Fibroblast of lung (primary cell): ENCODE measurements around the gene ABHD16B. TPM values are rescaled to one million over a fixed set of nuclear protein-coding genes. Genes with fewer than 3 reads are reported as not detected.

Source experiments
- DNase-seq, 2 donors: peaks; one replicate each; pipeline versions ENCODE4 v3.0.0 to v3.0.0-alpha.2; 2010; ENCODE audit warnings: low read depth in 2 of 2
- H2AFZ ChIP-seq: 2 replicates; pipeline ENCODE4 v1.5.1; 2012; ENCODE audit warnings: low read length, control low read depth, inconsistent platforms
- H3K27ac ChIP-seq: 2 replicates; pipeline ENCODE4 v1.5.1; 2011; ENCODE audit warnings: low read length, control low read depth; ENCODE audit not compliant: insufficient read depth
- H3K27me3 ChIP-seq: 2 replicates; pipeline ENCODE4 v1.5.1; 2011; ENCODE audit warnings: mild to moderate bottlenecking, low read length; ENCODE audit not compliant: control insufficient read depth, insufficient read depth
- H3K36me3 ChIP-seq: 2 replicates; pipeline ENCODE4 v1.5.1; 2011; ENCODE audit warnings: low read length; ENCODE audit not compliant: control insufficient read depth, insufficient read depth
- H3K4me1 ChIP-seq: 2 replicates; pipeline ENCODE4 v1.5.1; 2011; ENCODE audit warnings: low read length; ENCODE audit not compliant: control insufficient read depth, insufficient read depth; ENCODE audit errors: extremely low read depth
- H3K4me2 ChIP-seq: 2 replicates; pipeline ENCODE4 v1.5.1; 2011; ENCODE audit warnings: low read length, control low read depth; ENCODE audit not compliant: insufficient read depth; ENCODE audit errors: extremely low read depth
- H3K4me3 ChIP-seq, 4 experiments: fragments of 200-600 bp in 1 of 4; sonication (generic) in 1 of 4; replicated peaks in 1 of 4; 2 replicates each; pipeline ENCODE4 v1.5.1; 2011 to 2016; ENCODE audit warnings: low read length in 4 of 4, low read depth in 3 of 4, mild to moderate bottlenecking in 3 of 4, control low read depth in 2 of 4, inconsistent platforms in 1 of 4, mixed read lengths in 1 of 4; ENCODE audit not compliant: insufficient read depth in 1 of 4; ENCODE audit errors: control extremely low read depth in 1 of 4
- H3K79me2 ChIP-seq: 2 replicates; pipeline ENCODE4 v1.5.1; 2012; ENCODE audit warnings: mild to moderate bottlenecking, low read length, inconsistent platforms; ENCODE audit not compliant: control insufficient read depth, insufficient read depth
- H3K9ac ChIP-seq: 2 replicates; pipeline ENCODE4 v1.5.1; 2011; ENCODE audit warnings: mild to moderate bottlenecking, low read length, control low read depth; ENCODE audit not compliant: insufficient read depth
- H3K9me3 ChIP-seq: 2 replicates; pipeline ENCODE4 v1.5.1; 2012; ENCODE audit warnings: low read depth, low read length; ENCODE audit not compliant: control insufficient read depth, insufficient read depth
- H4K20me1 ChIP-seq: 2 replicates; pipeline ENCODE4 v1.5.1; 2011; ENCODE audit warnings: low read length; ENCODE audit not compliant: control insufficient read depth, insufficient read depth; ENCODE audit errors: extremely low read depth
- EZH2 ChIP-seq: IDR thresholded peaks from 2 replicates; pipeline ENCODE4 v1.5.1; 2012; ENCODE audit warnings: low read length, control low read depth, mild to moderate bottlenecking; ENCODE audit errors: missing control alignments
- polyA plus RNA-seq, 2 donors: library from polyadenylated mRNA; depleted of rRNA in 1 of 2; stranded (reverse) in 1 of 2; unstranded in 1 of 2; fragments of >200 nt; gene quantifications; 2 replicates each; pipeline ENCODE4 v1.2.1, GENCODE V29; 2011 to 2012; ENCODE audit warnings: missing spikeins in 1 of 2
- total RNA-seq: library from RNA; depleted of rRNA; stranded (reverse); fragments of >200 nt; gene quantifications from 2 replicates; pipeline ENCODE4 v1.2.1, GENCODE V29; 2014
- TF ChIP-seq, protein P1 (sequence below), 2 donors: IDR thresholded peaks in 1 of 2; conservative IDR thresholded peaks in 1 of 2; 1 replicate in 1 of 2; 2 replicates in 1 of 2; pipeline ENCODE4 v1.5.1; 2011 to 2012; ENCODE audit warnings: low read length in 2 of 2, control low read depth in 1 of 2, inconsistent platforms in 1 of 2, low read depth in 1 of 2, mild to moderate bottlenecking in 1 of 2

ABHD16B gene
- total and polyA plus RNA-seq, 2 donors (not counting 1 experiment from before 2014, with no cell fraction given) = not detected

DNA sequence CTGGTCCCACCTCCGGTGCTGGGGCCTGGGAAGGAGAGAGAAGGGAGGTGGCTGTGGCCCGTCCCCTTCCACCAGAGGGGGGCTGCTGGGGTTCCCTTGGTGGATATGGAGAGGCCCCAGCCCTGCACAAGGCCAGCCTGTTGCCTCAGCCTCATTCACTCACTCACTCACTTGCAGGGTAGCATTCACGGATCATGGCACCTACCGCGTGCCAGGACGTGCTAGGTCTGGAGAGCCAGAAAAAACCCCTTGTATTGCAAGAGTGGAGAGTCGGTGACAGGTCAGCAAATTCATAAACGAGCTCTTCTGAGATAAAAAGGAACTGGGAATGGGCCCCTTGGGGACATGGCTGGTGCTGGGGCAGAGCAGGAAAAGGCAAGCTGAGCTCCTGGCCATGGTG, 23.8 kb upstream of the ABHD16B start:
- Histone ChIP-seq H3K9ac (no peak overlapping the region), H4K20me1 (no peaks in the 10 kb centered on the region), H3K4me3 (no peak overlapping the region), H3K79me2 (no peaks in the 10 kb centered on the region), H3K27ac (no peak overlapping the region), H3K4me1 (peaks cover 12% of the 10 kb centered on the region), H3K36me3 (no peaks in the 10 kb centered on the region), H3K9me3 (no peaks in the 10 kb centered on the region), H2AFZ (no peak overlapping the region), H3K27me3 (no peaks in the 10 kb centered on the region), H3K4me2 (no peak overlapping the region)
- TF ChIP-seq, protein P1, sequence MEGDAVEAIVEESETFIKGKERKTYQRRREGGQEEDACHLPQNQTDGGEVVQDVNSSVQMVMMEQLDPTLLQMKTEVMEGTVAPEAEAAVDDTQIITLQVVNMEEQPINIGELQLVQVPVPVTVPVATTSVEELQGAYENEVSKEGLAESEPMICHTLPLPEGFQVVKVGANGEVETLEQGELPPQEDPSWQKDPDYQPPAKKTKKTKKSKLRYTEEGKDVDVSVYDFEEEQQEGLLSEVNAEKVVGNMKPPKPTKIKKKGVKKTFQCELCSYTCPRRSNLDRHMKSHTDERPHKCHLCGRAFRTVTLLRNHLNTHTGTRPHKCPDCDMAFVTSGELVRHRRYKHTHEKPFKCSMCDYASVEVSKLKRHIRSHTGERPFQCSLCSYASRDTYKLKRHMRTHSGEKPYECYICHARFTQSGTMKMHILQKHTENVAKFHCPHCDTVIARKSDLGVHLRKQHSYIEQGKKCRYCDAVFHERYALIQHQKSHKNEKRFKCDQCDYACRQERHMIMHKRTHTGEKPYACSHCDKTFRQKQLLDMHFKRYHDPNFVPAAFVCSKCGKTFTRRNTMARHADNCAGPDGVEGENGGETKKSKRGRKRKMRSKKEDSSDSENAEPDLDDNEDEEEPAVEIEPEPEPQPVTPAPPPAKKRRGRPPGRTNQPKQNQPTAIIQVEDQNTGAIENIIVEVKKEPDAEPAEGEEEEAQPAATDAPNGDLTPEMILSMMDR (conservative IDR thresholded peaks at IDR 0.05 in 1 of 2, IDR thresholded peaks at IDR 0.05 in 1 of 2; ENCODE audit: low read depth in 1 of 2, low read length in 2 of 2) = no peak
- no peak for TF ChIP-seq EZH2
- no peak for DNase-seq

DNA sequence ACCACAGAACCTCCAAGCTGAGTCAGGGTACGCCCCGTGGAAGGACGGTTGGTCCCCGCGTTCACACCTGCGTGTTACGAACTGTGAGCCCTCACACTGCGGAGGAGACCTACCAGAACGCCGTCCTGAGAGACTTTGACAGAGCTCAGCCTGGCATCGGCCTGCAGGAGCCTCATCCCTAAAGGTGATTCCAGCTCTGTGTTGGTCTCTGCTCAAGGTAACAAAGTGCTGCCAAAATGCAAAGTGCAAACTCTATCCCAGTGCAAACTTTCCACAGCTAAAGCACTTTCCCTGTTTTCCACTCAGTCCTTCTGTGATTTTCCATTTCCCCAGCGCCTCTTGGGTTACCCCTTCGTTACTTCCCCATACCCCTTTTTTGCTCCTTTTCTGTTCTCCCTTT, 21.7 kb upstream of the ABHD16B start:
- no peaks in the 10 kb centered on the region for H3K79me2 ChIP-seq
- H3K4me3 ChIP-seq = no peak overlapping the region
- no peaks in the 10 kb centered on the region for H4K20me1 ChIP-seq
- H3K36me3 ChIP-seq = no peaks in the 10 kb centered on the region
- peaks cover 3% of the 10 kb centered on the region for H3K4me1 ChIP-seq
- no peaks in the 10 kb centered on the region for H3K9me3 ChIP-seq
- peaks cover 3% of the 10 kb centered on the region for H3K27me3 ChIP-seq
- TF ChIP-seq, protein P1 (conservative IDR thresholded peaks at IDR 0.05 in 1 of 2, IDR thresholded peaks at IDR 0.05 in 1 of 2; ENCODE audit: low read depth in 1 of 2, low read length in 2 of 2) = no peak
- no peak for TF ChIP-seq EZH2
- no peak for DNase-seq
- H2AFZ ChIP-seq = no peak overlapping the region
- no peak overlapping the region for H3K27ac ChIP-seq
- no peak overlapping the region for H3K9ac ChIP-seq
- H3K4me2 ChIP-seq = no peak overlapping the region

DNA sequence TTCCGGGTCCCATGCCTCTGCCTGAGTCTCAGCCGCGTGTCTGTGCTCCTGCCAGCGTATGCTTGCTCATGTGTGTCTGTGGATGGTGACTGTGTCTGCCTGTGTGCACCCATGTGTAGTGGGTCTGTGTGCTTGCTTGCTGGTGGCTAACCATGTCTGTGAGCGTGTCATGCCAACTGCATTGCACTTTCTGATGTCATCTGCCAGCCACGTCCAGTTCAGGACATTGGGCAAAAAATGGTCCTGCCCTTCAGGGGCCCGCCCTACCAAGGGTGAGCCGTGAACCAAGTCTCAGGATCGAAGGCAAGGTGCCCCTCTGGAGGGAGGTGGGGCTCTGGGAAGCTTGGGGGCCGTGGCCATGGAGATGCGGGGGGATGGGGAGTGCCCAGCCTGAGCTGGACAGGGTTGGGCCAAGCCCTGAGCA, 20.9 kb upstream of the ABHD16B start:
- Histone ChIP-seq H3K27ac (no peak overlapping the region), H3K4me3 (no peak overlapping the region), H2AFZ (no peak overlapping the region), H3K9me3 (no peaks in the 10 kb centered on the region), H3K4me1 (peaks cover 2% of the 10 kb centered on the region), H3K4me2 (no peak overlapping the region), H3K27me3 (peaks cover 3% of the 10 kb centered on the region), H4K20me1 (no peaks in the 10 kb centered on the region), H3K79me2 (no peaks in the 10 kb centered on the region), H3K9ac (no peak overlapping the region), H3K36me3 (no peaks in the 10 kb centered on the region)
- TF ChIP-seq, protein P1 (conservative IDR thresholded peaks at IDR 0.05 in 1 of 2, IDR thresholded peaks at IDR 0.05 in 1 of 2; ENCODE audit: low read depth in 1 of 2, low read length in 2 of 2) = no peak
- TF ChIP-seq EZH2 = no peak
- DNase-seq = no peak
